NCI-H187 (cell line): ENCODE measurements around the gene FOXB1.

ENCODE experiments used
- DNase-seq, 2 experiments: peaks; one replicate each; lab custom pipeline; 2025; lab: John Stamatoyannopoulos, UW

FOXB1 gene

DNA sequence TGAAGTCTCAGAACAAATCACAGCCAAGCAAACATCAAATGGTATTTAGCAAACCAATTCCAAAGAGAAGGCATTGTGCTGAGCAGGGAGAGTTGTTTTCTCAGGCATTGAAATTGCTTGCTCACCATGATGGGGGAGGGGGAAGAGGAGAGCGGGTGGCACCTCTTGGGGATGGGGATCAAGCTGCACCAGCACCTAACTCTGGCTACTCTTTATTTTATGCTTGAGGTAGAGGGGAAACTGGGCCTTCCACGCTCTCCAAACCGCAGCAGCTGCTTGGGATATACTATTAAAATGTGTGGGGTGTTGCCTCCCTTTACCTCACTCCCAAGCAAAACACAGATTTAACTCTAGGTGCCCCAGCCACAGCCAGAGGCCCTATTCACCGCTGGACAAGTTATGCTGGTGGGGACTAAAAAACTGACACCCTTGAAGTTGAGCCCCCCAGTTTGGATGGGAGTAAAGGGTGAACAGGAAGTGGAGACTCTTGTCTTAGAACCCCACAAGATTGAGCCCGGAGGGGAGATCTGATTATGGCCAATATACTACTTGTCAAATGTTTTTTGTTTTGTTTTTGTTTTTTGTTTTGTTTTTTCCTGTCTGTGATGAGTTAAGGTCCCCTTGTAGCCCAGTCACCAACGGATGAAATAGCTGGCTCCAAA is 5.0 kb upstream of the FOXB1 start:
- no peak for DNase-seq

DNA sequence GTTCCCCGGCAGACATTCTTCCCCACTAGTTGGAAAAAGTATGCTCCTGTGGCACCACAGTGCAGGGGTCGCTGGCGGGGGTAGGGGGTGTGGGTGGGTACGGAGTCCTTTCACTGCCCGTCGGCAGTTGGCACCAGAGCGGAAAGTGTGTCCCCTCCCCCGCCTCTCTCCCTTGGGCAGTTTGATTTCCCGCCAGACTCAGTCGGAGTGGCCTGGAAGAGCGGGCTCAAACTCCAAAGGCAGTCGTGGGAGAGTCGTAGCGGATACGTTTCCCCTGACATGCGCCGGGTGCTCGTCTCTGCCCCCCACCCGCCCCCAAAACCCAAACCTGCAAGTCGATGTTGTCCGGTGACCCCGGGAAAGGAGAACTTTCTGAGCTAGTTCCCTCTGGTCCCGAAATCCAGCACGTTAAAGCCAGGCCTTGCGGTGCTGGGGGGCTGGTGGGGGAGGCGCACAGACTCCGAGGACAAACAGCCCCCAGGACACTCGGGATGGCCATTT is 4.4 kb upstream of the FOXB1 start:
- no peak for DNase-seq

DNA sequence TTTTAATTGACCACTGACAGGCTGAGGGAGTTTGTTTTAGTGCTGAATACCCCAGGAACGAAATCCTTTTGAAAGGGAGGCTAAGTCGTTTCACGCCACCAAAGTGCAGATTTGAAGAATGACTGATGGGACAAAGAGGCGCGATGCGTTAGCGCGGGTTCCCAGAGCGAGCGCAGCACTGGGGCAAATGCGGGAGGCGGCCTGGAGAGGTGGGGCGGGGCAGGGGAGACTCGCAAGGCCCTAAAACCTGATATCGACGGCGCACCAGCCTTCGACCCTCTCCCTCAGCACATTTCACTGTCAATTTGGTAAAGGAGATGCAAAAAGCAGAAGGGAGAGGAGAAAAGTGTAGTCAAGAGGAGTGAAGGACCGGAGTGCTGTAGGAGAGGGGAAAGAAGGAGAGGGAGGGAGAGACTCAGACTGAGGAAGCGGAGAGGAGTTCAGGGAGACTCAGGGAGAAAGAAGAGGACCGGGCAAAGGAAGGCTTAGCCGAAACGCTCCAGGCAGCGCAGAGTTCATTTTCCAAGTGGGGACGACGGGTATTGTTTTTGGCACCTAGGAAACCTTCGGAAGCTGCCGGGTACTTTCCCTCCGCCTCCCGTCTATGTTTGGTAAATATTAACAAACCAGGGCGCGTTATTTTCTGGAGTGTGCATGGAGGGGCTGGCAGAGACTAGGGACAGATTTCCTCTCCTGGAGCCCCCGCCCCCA is 3.8 kb upstream of the FOXB1 start:
- no peak for DNase-seq

DNA sequence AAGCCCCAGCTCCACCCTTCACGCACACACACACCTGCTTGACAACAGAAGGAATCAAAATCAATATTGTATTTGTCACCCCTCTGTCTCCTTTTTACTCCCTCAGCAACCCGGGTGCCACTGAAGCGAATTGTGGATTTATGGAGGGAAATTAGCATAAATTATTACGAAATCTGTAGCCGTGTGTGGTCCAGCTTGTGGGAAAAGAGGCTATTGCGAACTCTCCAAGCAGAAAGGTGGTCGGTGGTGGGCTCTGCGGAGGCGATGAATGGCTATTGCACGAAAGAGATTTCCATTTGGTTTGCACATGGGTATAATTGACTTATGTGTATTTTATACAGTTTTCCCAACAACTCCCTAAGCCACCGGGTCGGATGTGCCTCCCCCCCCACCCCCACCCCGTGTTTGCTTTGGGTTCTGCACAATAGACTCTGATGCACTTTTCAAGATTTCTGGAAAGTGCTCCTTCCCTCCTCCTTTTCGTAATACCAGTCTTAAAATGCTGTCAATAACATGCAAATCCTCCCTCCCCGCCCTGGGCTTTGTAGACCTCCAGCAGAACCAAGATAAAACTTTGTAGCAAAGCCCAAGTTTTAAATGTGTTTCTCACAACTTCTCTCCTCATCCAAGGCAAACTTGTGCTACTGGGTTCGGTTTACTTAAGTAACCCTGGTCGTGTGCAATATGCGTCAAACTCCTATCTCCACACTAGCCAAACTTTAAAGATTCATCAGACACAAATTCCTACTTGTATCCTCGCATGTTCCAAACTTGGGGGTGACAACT is 3.1 kb upstream of the FOXB1 start:
- no peak for DNase-seq

DNA sequence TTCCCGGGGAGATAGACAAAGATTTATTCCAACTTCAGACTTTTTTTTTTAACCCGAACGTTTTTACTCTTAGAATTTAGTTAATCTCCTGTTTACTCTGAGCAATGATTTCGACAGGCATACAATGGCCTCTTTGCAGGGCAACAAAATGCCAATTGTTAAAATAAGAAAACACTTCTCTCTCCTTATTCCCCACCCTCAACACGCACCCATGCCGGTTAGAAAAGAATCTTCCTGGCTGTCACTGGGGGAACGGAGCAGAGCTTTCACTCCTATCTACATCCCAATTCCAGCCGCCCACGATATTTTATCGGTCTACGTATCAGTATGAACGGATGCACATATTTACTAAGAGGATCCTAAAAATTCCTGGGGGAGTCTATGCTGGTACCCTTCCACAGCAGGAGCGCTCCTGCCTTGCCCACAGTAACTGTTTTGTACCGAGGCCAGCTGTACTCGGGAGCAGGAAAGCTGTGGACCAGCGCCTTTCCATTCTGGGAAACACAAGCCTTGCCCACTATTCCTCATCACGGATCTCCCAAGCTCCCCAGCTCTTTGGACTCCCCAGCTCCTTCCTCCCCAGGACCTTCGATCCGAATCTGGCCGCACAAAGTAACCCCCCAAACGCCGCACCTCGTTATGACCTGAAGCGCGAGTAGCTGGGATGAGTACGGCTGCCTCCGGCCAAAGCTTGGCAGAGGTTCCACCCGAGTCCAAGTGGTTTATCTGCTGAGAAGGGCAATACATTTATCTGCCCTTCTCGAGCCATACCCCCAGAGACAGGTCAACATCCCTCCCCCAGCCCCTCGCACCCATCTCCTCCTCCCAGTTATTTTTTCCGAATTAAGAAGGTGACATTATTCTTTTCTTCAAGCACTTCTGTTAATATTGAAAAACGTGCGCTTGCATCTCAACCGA is 2.2 kb upstream of the FOXB1 start:
- no peak for DNase-seq

DNA sequence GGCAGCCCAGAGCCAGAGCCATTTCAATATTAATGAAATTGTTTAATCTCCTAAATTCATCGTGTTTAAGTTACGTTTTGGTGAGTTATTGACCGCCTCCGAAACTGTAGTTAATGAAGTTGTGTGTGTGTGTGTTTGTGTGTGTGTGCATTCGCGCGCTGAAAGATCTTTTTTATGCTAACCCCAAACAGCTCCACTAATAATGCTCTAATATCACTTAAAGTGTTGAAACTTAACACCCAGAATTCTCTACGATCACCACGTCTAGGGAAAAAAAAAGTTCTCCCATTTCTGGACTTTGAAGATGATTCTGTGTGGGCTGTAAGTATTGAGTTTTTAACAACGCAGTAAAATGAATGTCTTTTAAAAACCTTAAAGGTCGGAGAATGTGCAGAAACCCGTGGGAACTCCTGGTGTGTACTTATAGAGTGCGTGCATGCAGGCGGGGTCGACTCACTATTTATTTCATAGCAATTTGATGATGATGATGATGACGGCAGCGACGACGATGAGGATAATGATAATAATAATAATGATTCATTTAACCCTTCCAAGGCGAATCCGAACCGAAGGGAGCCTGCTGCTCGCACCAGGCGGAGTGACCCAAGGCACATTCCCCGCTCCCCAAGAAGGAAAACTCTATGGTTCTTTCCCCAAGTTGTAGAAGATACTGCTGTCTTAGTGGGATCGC is 1.4 kb upstream of the FOXB1 start:
- DNase-seq = no peak

DNA sequence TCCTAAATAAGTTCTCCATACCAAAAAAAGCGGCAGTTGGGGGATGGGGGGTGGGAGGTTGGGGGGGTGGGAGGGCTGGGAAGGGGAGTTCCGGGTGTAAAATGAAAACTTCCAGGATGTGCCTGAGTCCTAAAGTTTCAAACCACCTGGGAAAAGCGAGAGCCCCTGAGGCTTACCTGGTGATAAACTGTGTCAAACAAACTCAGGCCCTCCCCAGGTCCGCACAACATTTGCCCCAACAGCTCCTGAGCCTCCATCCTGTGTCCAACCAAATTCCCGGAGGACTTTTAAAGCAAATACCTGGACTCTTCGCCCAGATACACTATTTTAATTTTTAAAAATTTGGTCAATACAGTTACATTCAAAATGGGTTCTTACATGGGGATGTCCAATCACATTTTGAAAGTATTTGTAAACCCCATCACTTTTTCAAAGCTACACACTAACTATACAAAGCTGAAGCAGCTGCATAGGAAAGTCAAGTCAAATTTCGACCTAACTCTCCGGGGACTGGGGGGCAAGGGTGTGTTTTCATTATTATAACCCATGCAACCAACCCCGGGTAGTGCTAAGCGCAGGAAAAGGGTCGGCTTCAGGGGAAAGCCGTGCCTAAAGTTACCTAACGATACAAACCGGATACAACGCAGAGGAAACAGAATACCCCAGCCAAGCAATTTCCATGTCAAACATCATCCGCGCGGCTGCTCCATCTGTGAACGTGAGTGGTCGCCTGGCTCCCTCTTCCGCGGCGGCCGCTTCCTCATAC is 685 bp upstream of the FOXB1 start:
- no peak for DNase-seq

DNA sequence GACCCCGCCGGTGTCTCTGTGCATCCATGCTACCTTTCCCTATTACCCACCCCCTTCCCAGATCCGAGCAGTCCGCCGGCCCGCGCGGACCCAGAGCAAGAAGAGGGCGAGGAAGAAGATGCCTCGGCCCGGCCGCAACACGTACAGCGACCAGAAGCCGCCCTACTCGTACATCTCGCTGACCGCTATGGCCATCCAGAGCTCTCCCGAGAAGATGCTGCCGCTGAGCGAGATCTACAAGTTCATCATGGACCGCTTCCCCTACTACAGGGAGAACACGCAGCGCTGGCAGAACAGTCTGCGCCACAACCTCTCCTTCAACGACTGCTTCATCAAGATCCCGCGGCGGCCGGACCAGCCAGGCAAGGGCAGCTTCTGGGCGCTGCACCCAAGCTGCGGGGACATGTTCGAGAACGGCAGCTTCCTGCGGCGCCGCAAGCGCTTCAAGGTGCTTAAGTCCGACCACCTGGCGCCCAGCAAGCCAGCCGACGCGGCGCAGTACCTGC is 788 bp downstream of the FOXB1 start:
- DNase-seq = no peak

DNA sequence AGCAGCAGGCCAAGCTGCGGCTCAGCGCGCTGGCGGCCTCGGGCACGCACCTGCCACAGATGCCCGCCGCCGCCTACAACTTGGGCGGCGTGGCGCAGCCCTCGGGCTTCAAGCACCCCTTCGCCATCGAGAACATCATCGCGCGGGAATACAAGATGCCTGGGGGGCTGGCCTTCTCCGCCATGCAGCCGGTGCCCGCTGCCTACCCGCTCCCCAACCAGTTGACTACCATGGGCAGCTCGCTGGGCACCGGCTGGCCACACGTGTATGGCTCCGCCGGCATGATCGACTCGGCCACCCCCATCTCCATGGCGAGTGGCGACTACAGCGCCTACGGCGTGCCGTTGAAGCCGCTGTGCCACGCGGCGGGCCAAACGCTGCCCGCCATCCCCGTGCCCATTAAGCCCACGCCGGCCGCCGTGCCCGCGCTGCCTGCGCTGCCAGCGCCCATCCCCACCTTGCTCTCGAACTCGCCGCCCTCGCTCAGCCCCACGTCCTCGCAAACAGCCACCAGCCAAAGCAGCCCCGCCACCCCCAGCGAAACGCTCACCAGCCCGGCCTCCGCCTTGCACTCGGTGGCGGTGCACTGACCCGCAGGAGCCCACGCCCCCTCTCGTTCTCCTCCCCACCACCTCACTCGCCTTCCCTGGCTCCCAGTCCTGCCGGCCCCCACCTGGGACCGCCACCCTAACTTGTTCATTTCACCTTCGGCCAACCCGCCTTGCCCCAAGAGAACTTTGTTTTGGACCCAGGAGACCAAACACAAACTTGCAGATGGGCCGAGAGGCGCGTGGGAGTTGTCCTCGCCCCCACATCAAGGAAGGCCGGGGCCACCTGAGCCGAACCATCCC is 1.5 kb downstream of the FOXB1 start:
- DNase-seq = no peak

DNA sequence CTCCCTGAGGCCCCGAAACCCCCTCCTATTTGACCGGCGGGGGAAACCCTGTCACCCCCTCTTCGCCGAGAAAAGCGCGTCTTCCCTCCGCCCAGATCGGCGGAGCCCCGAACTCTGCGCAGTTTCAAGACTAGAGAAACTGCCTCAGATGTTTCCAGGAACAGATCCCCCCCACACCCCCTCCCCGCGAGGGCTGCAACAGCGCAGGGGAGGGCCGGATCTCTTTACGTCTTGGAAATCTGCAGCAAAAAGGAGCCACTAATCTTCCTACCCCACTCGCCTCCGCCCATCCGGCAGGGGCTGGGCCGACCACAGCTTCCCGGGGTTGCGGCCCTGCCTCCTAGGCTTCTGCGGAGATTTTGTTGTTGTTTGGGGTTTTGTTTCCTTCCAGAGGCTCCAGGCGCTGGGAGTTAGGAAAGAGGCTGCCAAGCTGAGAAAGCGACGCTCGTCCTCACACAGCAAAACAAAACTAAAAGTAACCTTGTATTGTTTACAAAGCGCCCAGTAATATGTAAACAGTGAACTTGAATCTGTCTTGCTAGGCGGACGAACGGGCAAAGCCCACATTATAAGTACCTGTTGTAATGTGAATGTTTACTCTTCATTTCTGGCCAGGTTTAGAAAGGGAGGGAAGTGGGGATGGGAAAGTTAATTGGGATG is 2.2 kb downstream of the FOXB1 start:
- DNase-seq = no peak

DNA sequence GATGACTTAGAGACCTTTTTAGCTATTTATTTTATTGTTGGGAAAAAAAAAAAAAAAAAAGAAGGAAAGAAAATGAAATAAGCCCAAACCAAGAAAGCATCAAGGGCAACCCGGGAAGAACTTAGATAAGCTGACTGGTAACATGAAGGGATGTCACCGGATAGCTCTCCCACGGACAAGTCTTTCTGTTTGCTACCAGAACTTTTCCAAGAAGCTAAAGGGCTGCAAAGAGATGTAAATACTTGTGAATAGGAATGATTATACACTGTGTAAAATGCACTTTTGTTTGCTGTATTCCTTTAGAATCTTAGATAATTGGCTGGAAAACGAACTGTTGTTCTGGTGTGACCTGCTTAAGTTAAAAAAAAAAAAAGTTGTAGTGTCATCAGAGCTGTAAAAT is 2.8 kb downstream of the FOXB1 start:
- DNase-seq = no peak

DNA sequence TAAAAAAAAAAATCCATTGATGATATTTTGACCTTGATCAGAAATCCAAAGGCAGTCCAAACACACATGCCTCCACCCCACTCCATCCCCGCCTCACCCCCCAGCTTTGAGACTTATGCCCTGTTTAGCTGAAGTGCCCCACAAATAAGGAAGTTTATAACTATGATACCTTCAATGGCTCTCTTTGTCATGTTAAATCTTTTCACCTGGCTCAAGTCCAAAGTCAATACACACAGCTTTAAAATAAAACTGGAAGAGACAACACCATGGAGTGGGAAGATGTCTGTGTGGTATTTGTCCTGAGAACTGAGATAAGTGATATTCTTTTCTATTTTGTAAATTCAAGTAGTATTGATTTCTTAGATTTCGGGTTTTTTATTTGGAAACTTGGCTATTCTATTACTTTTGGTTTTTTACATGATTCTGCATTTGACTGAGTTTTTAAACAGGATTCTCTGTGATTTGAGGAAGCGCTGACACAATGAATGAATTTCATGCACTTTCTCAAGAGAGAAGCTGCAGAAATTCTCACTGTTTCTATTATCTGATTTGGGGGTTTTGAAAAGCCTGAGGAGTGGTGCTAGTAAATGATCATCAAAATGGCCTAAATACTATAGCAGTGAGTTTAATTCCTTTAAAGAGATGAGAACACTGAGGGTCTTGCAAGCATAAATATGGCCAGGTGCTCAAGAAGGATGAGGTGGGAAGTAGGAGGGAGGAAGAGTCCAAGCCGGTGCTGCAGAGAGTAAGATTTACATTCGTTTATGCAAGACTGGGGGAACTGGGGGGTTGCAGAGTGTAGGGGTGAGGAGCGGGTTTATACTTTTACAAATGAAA is 5.2 kb downstream of the FOXB1 start:
- DNase-seq = no peak

DNA sequence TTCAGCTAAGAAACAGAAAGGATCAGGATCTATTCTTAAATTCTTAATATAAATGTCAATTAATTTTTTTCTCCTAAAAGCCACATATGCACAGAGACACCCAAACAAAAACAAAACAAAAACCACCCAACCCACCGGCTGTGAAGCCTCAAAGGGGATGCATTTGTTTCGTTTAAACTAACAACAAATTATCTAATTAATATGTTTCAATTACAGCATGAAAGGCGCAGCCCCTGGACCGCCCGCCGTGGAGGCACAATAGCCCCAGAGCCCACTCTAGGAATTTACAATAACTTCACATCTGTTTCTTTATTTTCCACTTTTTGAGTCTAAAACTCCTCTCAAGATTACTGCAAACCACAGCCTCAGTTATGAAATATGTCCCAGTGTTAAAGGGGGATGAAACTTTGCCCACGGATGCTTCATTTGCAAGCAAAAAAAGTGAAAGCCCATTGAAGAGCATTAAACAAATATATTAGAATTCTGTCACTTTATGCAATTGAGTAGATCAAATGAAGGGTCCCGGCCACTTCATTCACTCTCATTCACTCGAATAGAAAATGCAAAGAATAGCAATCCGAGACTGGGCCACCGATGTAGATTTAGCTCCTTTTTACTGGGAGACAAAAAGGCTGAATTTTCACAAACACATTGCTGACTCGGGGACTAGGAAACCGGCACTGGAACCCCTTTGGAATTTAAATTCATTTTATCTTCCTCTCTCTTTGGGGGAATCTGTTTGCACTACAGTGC is 6.0 kb downstream of the FOXB1 start:
- no peak for DNase-seq

DNA sequence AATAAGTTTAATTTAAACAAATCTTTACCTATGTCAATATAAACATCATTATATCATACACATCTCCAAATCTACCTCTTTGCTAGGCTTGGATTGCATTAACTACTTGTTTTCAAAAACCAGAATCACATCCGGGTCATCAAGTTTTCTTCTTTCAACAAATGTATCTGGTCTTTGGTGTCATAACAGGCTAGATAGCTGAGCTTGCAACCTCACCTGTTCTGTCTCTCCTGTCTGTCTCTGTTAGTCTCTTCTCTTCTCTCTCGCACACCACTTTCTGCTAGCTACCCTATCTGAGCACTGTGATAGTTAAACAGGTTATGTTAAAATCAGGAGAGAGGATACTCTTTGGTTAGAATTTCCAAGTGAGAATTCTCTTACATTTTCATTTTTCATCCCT is 6.7 kb downstream of the FOXB1 start:
- no peak for DNase-seq

DNA sequence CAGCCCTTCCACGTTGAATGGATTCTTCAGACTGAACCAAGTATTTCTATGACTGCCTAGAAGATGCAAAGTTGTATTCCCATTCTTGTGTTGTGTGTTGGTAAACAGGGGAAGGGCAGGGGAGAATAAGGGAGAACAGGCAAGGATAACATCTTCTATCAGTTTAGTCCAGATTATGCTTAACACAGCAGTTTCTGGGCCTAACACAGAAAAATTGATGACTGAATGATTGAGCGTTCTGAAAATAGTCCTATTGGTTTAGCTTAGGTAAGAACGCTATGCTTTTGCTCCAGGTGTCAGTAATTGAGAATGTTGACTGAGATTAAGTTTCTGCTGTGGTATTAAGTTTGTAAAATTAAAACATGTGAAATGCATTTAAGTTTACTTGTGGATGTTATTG is 8.6 kb downstream of the FOXB1 start:
- DNase-seq = no peak

DNA sequence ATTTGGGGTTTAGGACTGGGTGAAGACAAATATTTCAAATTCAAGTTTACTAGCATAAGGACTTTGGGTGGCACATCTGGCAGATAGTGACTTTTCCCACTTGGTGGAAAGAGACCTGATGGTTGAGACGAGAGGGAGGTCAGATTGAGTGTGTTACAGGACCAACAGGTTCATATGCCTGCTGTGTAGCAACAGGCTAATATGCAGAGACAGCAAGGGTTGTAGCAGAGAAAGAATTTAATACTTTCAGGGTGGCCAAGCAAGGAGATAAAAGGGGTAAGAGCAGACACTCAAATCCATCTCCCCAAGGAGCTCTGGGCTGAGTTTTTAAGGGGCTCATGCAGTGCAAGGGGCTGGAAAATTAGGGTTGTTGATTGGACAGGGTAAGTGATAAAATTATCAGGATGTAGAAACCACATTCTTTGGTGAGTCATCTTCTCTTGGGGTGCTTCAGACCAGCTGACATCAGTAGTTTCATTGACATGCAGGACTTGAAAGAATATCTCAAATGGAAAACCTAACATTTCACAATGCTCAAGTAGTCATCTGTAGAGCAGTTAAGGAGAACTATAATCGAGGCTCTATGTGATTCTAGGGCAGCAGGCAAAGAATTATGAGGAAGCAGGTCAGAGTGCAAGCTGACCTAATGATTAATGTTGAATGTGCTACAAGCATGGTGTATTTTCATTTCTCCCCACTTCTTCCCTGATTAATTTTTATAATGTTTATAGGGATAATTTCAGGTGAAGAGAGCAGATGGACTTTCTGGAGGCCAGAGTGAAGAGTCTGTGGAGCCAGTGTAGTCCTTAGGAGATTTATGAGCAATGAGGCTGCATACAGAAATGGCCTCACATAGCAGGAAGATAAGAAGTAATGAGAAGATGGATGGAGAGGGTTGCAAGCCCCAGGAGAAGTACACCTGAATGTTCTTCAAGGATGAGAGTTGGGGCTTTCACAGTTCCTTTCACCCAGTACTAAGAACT is 13.7 kb downstream of the FOXB1 start:
- DNase-seq = no peak
